Activated T-cell treated with anti-CD3 and anti-CD28 coated beads, Interleukin-2, amount 50 U/mL, for 24 hours (primary cell): Measurements from ENCODE around the gene PADI1.

Source experiments
- DNase-seq: peaks from one replicate; pipeline ENCODE4 v3.0.0-alpha.2; 2020
- H3K27ac Mint-ChIP-seq: 2 replicates; pipeline ENCODE4 v1.8.0; 2020; ENCODE audit warnings: mild to moderate bottlenecking, mixed read lengths
- H3K27me3 Mint-ChIP-seq: 2 replicates; pipeline ENCODE4 v1.8.0; 2020; ENCODE audit warnings: mixed read lengths
- H3K36me3 Mint-ChIP-seq: 2 replicates; pipeline ENCODE4 v1.8.0; 2020; ENCODE audit warnings: low read depth, mixed read lengths
- H3K4me1 Mint-ChIP-seq: 2 replicates; pipeline ENCODE4 v1.8.0; 2020; ENCODE audit warnings: low read depth, mixed read lengths
- H3K4me3 Mint-ChIP-seq: 2 replicates; pipeline ENCODE4 v1.8.0; 2020; ENCODE audit warnings: mild to moderate bottlenecking, moderate library complexity, mixed read lengths
- H3K9me3 Mint-ChIP-seq: 2 replicates; pipeline ENCODE4 v1.8.0; 2020; ENCODE audit warnings: mixed read lengths

The PADI1 gene

GRCh38 chr1:17204546-17205440 lies at the start of gene PADI1:
Gene PADI1 (plus strand): TSS chr1:17205128. CDS start chr1:17205218, 90 bp downstream.
- H3K27ac Mint-ChIP-seq = no peak within 1 kb of the TSS
- H3K9me3 Mint-ChIP-seq = no peaks in the 10 kb centered on the region
- no peaks in the 10 kb centered on the region for H3K36me3 Mint-ChIP-seq
- no peak within 1 kb of the TSS for H3K4me3 Mint-ChIP-seq
- peaks cover 56% of the 10 kb centered on the region for H3K27me3 Mint-ChIP-seq
- no peak for DNase-seq
- peaks cover 49% of the 10 kb centered on the region for H3K4me1 Mint-ChIP-seq

- H3K36me3 Mint-ChIP-seq = no peaks in the 10 kb centered on the region
- H3K4me1 Mint-ChIP-seq = no peaks in the 10 kb centered on the region
- no peak overlapping the region for H3K27ac Mint-ChIP-seq
- peaks cover 44% of the 10 kb centered on the region for H3K9me3 Mint-ChIP-seq
- no peak for DNase-seq
- peaks cover 41% of the 10 kb centered on the region for H3K27me3 Mint-ChIP-seq
- no peak overlapping the region for H3K4me3 Mint-ChIP-seq
These were observed 49.5 kb upstream of the PADI1 start for GRCh38 chr1:17155257-17155920.

- Mint-ChIP-seq H3K36me3 (no peaks in the 10 kb centered on the region), H3K4me3 (no peak overlapping the region), H3K9me3 (peaks cover 44% of the 10 kb centered on the region), H3K27me3 (peaks cover 35% of the 10 kb centered on the region), H3K27ac (no peak overlapping the region), H3K4me1 (no peaks in the 10 kb centered on the region)
- DNase-seq = no peak
These were observed 48.8 kb upstream of the PADI1 start for GRCh38 chr1:17156108-17156507.

- no peak for DNase-seq
- Mint-ChIP-seq H3K27me3 (peaks cover 16% of the 10 kb centered on the region), H3K36me3 (no peaks in the 10 kb centered on the region), H3K4me3 (no peak overlapping the region), H3K27ac (no peak overlapping the region), H3K9me3 (peaks cover 26% of the 10 kb centered on the region), H3K4me1 (no peaks in the 10 kb centered on the region)
These were observed 46.0 kb upstream of the PADI1 start for GRCh38 chr1:17158961-17159360.

GRCh38 chr1:17161137-17161740 lies 43.7 kb upstream of the PADI1 start:
- H3K4me1 Mint-ChIP-seq = no peaks in the 10 kb centered on the region
- no peak overlapping the region for H3K27ac Mint-ChIP-seq
- H3K4me3 Mint-ChIP-seq = no peak overlapping the region
- no peak for DNase-seq
- peaks cover 8% of the 10 kb centered on the region for H3K9me3 Mint-ChIP-seq
- peaks cover 13% of the 10 kb centered on the region for H3K27me3 Mint-ChIP-seq
- H3K36me3 Mint-ChIP-seq = no peaks in the 10 kb centered on the region

- no peaks in the 10 kb centered on the region for H3K36me3 Mint-ChIP-seq
- H3K4me3 Mint-ChIP-seq = no peak overlapping the region
- DNase-seq = no peak
- H3K4me1 Mint-ChIP-seq = no peaks in the 10 kb centered on the region
- no peak overlapping the region for H3K27ac Mint-ChIP-seq
- H3K27me3 Mint-ChIP-seq = peaks cover 15% of the 10 kb centered on the region
- H3K9me3 Mint-ChIP-seq = peaks cover 4% of the 10 kb centered on the region
These were observed 42.8 kb upstream of the PADI1 start for GRCh38 chr1:17161926-17162800.

GRCh38 chr1:17162941-17163340 lies 42.0 kb upstream of the PADI1 start:
- H3K4me1 Mint-ChIP-seq = no peaks in the 10 kb centered on the region
- no peak for DNase-seq
- H3K9me3 Mint-ChIP-seq = no peaks in the 10 kb centered on the region
- no peak overlapping the region for H3K4me3 Mint-ChIP-seq
- no peak overlapping the region for H3K27ac Mint-ChIP-seq
- no peaks in the 10 kb centered on the region for H3K36me3 Mint-ChIP-seq
- peaks cover 9% of the 10 kb centered on the region for H3K27me3 Mint-ChIP-seq

GRCh38 chr1:17163371-17163770 lies 41.6 kb upstream of the PADI1 start:
- no peak overlapping the region for H3K27ac Mint-ChIP-seq
- DNase-seq = no peak
- no peak overlapping the region for H3K4me3 Mint-ChIP-seq
- no peaks in the 10 kb centered on the region for H3K9me3 Mint-ChIP-seq
- H3K4me1 Mint-ChIP-seq = no peaks in the 10 kb centered on the region
- peaks cover 9% of the 10 kb centered on the region for H3K27me3 Mint-ChIP-seq
- no peaks in the 10 kb centered on the region for H3K36me3 Mint-ChIP-seq

GRCh38 chr1:17163789-17164666 lies 40.9 kb upstream of the PADI1 start:
- H3K27me3 Mint-ChIP-seq = peaks cover 9% of the 10 kb centered on the region
- H3K4me3 Mint-ChIP-seq = no peak overlapping the region
- H3K36me3 Mint-ChIP-seq = no peaks in the 10 kb centered on the region
- no peak overlapping the region for H3K27ac Mint-ChIP-seq
- no peak for DNase-seq
- H3K9me3 Mint-ChIP-seq = no peaks in the 10 kb centered on the region
- no peaks in the 10 kb centered on the region for H3K4me1 Mint-ChIP-seq

- Mint-ChIP-seq H3K4me1 (no peaks in the 10 kb centered on the region), H3K27ac (no peak overlapping the region), H3K27me3 (peaks cover 9% of the 10 kb centered on the region), H3K36me3 (no peaks in the 10 kb centered on the region), H3K9me3 (no peaks in the 10 kb centered on the region), H3K4me3 (no peak overlapping the region)
- no peak for DNase-seq
These were observed 39.1 kb upstream of the PADI1 start for GRCh38 chr1:17165823-17166222.

- H3K4me3 Mint-ChIP-seq = no peak overlapping the region
- no peaks in the 10 kb centered on the region for H3K9me3 Mint-ChIP-seq
- no peak for DNase-seq
- peaks cover 11% of the 10 kb centered on the region for H3K27me3 Mint-ChIP-seq
- H3K36me3 Mint-ChIP-seq = no peaks in the 10 kb centered on the region
- no peaks in the 10 kb centered on the region for H3K4me1 Mint-ChIP-seq
- no peak overlapping the region for H3K27ac Mint-ChIP-seq
These were observed 37.7 kb upstream of the PADI1 start for GRCh38 chr1:17167041-17167785.

GRCh38 chr1:17167786-17168090 lies 37.2 kb upstream of the PADI1 start:
- H3K27ac Mint-ChIP-seq = no peak overlapping the region
- H3K36me3 Mint-ChIP-seq = no peaks in the 10 kb centered on the region
- DNase-seq = no peak
- H3K9me3 Mint-ChIP-seq = no peaks in the 10 kb centered on the region
- H3K27me3 Mint-ChIP-seq = peaks cover 11% of the 10 kb centered on the region
- H3K4me3 Mint-ChIP-seq = no peak overlapping the region
- H3K4me1 Mint-ChIP-seq = no peaks in the 10 kb centered on the region
